Stimulated activated CD8-positive, alpha-beta memory T cell treated with anti-CD3 and anti-CD28 coated beads, Interleukin-12 subunit alpha, Interleukin-12 subunit beta, amount 100 ng/mL, for 1 hour (primary cell): ENCODE results near the gene MIB2.

Experiments used
- DNase-seq: peaks from one replicate; pipeline ENCODE4 v3.0.0-alpha.2; 2020; ENCODE audit warnings: low read depth

MIB2 gene

DNA sequence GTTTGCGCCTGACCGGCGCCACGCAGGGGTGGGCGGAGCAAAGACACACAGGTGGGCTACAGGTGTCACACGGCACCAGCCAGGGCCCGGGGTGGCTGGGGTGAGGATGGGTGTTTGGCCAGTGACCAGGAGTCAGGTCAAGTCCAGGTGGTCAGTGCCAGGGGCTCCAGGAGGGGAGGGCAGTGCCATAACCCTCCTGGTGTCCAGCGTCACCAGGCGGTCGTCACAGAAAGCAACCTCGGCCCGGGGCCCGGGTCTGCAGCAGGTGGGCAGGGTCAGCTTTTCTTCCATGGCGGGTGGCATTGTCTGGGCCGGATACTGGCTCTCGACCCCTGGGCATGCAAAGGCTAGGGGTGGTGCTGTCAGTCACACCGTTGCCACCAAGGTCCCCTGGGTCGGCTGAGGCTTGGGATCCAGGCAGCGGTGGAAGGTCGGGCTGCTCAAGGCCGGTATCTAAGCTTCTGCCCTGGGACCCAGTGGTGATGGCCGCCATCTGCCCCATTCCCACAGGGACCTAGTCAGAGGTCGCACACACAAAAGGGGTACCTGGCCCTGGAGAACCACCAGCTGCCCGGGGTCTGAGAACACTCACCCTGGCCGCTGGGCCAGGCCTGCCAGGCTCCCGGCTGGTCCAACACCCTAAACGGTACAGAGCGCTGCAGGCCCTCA lies 17.1 kb upstream of the MIB2 start:
- DNase-seq, result no peak

DNA sequence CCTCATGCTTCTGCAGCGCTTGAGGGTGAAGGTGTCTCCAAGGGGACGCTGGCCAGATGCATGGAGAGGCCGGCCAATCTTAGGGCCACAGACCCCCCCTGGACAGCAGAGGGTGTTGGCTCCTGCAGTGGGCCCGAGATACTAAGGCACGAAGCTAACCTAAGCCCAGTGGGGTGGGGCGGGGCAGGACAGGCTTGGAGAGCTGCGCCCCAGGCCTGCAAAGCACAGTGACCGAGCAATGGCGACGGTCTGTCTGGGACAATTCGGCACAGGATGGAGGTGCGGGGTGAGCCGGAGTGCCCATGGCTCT lies 16.6 kb upstream of the MIB2 start:
- no peak for DNase-seq

DNA sequence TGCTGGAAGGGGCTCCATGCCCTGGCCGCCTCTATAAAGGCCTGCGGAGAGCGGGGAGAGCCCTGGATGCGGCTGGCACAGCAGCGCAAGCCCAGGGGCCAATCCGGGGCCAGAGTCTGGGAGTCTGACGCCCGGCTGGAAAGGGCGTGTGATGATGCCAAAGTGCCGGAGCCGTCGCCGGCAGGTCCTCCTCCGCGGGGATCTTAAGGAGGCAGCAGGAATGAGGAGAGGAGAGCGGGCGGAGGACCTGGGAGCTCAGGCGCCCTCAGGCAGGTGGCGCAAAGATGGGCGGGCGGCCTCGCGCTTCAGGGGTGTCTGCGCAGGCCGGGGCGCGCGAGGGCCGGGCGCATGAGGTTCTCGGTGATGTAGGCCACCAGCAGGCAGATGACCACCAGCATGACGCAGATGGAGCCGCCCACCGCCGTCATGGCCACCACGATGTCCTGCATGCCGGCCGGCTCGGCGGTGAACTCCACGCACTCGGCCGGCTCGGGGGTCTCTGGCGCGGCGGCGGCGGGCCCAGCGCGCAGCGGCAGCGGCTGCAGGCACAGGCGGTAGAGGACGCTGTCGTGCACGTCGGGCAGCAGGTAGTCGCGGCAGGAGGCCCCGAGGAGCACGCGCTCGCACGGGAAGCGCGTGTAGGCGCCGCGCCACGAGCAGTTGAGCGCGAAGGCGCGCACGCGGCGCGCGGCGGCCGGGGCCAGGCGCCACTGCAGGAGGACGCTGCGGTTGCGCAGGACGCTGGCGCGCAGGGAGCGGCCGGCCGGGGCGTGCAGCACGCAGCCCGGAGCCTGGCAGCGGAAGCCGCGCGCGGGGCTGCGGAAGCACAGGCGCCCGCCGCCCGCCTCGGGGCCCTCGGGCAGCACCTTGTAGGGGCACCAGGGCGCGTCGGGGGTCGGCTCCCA lies 16.0 kb upstream of the MIB2 start:
- DNase-seq, result no peak

DNA sequence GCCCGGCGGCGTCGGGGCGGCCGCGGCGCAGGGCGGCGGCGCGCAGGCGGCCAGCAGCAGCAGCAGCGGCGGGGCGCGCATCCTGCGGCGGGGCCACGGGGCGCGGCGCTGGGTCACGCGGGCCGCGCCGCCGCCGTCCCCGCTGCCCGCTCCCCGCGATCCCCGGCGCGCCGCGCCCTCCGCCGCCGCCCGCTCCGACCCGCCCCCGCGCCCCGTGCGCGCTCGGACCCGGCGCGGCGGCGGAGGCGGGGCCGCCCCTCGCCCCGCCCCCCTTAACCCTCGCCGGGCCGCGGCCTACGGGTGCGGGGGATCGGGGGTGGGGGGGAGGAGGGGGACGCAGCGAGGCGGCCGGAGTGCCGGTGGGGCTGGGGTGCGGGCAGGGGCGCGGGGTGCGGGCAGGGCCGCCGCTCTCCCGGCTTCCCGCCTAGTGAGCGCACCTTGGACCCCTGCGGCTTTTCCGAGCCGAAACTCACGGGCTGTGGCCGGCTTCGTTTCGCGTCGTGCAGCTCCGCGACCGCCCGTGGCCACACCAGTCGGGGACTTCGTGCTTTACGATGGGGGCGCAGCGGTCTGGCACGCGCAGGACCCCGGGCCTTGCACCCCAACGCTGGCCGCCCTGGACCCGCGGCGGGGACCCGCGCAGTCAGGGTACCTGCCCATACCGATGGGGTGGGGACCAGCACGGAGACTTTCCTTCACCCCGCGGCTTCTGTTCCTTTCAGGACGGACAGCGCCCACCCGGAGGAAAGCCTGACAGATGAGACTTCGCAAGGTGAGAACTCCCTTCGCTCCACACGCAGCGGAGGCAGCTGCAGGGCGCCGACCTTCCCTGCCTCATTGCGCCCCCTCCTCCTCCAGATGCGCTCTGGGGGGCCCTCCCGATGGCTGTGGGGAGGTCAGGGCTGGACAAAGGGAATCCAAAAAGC lies 15.1 kb upstream of the MIB2 start, which contains the start of gene FNDC10:
Gene FNDC10 (minus strand): TSS at position 201 of the 926 bp plus-strand sequence. CDS start 120 bp downstream, at position 81.
- DNase-seq, result no peak

DNA sequence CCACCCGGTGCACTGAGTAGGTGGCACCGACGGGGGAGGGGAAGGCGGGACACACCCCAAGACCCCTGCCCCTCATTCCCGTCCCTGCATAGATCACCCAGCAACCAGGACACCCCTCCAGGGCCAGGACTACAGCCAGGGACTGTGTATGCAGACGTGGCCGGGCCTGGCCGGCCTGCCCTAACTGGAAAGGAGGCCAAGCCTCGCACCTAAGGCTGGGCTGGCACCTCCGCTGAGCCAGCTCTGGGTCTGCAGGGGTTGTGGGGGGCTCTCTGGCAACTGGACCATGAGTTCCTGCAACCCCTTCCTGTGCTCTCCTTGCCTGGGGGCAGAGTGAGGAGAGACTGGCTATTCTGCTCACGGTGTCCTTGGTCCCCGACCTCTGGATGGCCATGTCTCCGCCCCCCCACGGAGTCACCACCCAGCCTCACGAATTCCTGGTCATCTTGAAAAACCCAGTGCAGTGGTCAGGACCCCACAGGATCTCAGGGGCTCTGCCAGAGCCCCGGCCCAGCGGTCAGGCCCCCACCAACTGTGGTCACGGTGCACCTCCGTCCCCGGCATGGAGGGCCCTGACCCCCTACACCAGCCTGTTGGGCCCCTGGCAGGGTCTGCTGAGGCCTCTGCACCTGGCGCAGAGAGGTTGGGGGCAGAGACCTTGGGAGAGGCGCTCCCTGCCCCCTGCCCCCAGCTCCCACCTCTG lies 14.3 kb upstream of the MIB2 start:
- no peak for DNase-seq

DNA sequence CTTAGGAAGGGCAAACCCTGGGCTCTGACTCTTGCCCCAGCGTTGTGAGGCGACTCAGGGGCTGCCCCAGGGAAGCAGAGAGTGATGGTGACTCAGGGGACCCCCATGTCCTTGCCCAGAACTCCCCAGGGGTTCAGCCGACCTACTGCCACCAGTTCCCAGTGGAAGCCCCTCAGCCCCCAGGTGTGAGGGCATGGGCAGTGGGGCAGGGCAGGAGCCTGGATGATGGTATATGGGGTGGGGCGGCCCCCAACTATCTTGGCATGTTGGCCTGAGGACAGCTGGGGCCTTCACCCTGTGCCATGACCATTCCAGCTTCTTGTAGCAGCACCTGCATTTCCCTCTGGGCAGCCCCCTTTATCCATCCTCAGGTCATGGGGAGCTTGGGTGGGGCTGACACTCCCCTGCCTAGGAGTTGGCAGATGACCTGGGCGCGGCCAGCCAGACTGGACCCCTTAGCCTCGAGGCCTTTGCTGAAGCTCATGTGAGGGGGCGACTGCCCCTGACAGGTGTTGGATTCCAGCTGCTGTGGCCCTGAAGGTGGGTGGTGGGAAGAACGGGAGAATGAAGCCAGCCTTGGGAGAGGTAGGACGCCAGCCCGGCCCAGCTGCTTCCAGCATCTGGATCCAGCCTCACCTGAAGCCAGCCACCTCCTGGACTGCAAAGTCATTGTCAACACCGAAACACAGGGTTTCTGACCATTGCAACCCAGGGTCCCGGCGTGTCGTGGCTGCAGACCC lies 13.6 kb upstream of the MIB2 start:
- DNase-seq, result no peak

DNA sequence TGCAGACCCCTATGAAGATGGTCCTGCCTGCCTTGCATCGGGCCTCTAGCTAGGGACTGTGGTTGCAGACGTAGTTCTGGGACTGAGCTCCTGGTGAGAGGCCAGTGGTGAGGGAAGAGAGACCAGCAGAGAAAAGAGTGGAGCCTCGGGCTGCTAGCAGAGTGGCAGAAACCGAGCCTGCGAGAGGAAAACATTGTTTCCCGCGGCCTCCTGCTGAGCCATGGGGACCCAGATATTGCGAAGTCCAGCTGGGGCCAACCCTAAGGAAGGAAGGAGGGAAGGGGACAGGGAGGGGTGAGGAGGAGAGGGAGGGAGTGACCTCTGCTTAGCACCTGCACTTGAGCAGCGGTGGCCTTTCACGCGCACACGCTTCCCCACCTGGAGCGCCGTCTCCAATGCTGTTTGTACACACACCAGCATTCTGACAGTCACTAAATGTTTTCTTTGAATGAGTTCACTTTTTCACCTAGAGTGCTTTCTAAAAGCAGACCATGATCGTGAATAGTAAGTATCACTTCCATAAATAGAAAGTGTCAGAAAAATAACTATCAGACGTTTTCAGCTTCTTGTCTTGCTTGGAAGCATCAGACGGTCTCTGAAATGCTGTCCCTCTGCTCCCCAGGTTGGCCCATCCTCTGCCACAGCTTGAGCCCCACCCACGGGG lies 12.9 kb upstream of the MIB2 start:
- no peak for DNase-seq

DNA sequence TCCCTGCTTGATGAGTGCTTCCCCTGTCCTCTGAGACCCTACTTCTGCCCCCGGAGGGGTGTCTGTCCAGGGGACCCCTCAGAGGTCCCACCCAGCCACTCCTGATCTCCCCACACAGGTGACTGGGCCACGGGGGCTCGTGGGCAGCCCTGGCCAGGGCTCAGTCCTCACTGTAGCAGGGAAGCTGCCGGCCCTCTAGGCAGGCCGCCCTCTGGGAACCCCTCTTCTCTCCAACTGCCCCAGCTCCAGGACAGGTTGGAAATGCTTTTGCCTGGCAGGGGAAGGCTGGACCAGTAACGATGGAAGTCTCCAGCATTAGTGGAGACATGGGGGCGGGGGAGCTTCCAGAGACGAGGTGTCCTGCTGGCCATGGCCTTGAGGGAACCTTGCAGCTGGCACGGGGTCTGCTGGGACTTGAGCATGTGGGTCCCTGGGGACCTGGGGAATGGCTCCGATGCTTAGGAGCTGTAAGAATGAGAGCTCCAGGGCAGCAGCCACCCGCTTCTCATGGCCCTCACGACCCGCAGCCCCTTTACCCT lies 12.3 kb upstream of the MIB2 start:
- no peak for DNase-seq

DNA sequence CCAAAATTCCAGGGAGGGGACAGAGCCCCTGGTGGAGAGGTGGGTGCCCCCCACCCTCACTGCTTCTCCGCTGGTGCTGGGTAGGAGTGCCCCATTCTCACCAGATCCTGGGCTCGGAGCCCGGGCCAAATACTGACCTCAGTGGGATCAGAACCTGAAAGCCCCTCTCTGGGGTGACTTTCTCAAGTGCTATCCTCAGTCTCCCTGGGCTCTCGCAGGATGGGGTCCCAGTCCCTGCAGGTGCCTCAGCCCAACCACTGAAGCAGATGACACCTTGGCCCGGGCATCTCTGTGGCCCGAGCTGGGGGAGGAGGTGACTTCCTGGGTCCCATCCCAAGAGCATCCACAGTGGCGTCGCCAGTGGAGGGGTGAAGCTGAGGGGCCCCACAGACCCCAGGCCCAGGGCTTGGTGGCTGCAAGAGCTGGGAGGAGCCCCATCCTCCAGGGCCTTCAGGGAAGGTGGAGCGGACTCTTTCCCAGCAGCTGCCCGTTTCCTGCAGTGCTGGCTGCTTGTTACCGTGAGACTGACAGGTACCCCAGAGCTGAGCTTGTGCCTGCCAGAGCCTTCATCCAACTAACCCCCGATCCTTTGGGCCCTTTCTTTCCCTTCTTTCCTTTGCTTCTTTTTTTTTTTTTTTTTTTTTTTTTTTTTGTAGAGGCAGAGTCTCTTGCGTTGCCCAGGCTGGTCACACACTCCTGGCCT lies 11.5 kb upstream of the MIB2 start:
- DNase-seq, result no peak

DNA sequence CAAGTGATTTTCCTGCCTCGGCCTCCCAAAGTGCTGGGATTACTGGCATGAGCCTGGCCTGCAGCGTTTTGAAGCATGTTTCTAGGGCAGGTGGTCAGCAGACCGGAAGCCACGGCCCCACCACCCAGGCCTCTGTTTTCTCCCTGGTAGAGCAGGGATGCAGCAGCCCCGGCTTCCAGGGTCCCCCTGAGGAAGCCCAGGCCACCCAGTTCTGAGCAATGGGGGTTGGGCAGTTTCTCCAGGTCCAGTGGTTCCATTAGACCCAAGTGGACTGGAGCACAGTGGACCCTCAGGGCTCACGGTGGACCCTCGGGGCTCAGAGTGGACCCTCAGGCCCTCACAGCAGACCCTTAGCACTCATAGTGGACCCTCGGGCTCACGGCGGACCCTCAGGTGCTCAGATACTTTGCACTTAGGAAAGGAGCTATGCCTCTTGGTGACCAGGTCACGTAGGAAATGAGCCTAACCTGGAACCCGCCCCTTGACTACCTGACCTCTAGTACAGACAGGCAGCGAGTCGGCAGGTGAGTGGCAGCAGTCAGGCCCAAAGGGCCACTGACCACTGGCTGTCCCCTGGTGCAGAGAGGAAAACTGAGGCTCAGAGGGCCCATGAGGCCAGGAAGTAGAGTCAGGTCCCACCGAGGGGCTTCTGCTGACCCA lies 10.8 kb upstream of the MIB2 start:
- no peak for DNase-seq

DNA sequence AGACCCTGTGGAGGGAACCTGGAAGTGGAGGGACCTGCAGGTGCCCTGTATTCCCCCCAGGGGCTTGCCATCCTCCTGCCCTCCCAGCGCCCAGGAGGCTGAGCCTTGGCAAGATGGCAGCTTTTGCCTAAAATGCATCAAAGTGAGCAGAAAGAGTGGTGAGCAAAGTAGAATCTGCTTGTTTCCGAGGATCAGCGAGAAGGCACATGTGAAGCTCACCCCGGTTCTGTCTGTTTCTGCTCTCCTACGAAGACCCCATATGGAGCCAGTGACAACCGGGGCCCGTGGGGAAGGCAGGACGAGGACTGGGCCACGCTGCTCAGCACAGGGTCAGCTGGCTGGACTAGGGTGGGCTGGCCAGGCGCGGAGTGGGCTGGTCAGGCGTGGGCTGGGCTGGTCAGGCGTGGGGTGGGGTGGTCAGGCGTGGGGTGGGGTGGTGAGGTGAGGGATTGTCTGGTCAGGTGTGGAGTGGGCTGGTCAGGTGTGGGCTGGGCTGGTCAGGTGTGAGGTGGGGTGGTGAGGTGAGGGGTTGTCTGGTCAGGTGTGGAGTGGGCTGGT lies 10.2 kb upstream of the MIB2 start:
- no peak for DNase-seq

DNA sequence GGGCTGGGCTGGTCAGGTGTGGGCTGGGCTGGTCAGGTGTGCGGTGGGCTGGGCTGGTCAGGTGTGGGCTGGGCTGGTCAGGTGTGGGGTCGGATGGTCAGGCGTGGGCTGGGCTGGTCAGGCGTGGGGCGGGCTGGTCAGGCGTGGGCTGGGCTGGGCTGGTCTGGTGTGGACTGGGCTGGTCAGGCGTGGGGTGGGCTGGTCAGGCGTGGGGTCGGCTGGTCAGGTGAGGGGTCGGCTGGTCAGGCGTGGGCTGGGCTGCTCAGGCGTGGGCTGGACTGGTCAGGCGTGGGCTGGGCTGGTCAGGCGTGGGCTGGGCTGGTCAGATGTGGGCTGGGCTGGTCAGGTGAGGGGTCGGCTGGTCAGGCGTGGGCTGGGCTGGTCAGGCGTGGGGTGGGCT lies 9.6 kb upstream of the MIB2 start:
- DNase-seq, result no peak

DNA sequence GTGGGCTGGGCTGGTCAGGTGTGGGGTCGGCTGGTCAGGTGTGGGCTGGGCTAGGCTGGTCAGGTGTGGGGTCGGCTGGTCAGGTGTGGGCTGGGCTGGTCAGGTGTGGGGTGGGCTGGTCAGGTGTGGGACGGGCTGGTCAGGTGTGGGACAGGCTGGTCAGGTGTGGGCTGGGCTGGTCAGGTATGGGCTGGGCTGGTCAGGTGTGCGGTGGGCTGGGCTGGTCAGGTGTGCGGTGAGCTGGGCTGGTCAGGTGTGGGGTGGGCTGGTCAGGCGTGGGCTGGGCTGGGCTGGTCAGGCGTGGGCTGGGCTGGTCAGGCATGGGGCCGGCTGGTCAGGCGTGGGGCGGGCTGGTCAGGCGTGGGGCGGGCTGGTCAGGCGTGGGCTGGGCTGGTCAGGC lies 9.1 kb upstream of the MIB2 start:
- DNase-seq, result no peak

DNA sequence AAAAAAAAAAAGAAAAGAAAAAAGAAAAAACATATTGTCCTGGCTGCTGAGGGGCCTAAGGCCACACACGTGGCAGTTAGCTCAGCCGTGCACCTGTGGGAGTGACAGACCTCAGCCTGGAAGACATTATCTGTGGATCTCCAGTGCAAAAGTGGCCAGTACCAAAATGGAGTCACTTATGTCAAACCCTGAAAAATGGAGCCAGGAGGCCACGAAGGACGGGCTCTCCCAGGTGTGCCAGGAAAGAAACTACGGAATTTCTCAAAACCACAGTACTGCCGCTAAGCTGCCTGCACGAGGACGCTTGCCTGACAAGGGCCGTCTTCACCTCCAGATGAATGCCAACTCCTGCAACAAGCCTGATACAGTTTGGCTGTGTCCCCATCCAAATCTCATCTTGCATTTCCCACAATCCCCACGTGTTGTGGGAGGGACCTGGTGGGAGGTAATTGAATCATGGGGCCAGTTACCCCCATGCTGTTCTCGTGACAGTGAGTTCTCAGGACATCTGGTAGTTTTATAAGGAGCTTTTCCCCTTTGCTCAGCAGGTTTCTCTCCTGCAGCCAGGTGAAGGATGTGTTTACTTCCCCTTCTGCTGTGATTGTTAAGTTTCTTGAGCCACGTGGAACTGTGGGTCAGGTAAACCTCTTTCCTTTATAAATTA lies 5.3 kb upstream of the MIB2 start:
- no peak for DNase-seq

DNA sequence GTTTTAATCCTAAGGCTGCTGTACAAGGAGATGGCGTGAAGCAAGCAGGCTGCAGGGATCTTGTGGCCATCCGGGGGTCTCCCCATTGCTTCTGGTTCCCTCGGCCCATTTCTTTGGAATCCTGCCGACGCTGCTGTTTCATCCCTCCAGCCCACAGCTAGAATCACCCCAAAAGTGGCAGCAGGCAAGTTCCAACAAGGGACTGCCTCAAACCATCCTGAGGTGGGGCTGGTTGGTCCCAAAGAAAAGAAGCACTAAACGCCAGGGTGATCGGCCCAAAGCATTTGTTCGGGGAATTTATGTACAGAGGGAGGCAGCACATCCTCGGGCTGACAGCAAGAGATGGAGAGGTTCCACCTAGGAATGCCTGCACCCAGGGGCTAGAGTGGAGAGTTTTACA lies 4.5 kb upstream of the MIB2 start:
- no peak for DNase-seq

DNA sequence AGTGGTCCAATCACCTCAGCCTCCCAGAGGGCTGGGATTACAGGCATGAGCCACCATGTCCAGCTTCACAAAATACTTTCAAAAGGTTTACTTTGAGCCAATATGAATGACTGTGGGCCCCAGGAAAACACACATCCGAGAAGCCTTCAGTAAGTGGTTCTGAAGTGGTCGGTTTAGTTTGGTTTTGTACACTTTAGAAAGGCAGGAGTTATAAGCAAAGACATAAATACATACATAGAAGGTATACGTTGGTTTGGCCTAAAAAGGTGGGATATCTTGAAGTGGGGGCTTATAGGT lies 3.2 kb upstream of the MIB2 start:
- DNase-seq, result no peak

DNA sequence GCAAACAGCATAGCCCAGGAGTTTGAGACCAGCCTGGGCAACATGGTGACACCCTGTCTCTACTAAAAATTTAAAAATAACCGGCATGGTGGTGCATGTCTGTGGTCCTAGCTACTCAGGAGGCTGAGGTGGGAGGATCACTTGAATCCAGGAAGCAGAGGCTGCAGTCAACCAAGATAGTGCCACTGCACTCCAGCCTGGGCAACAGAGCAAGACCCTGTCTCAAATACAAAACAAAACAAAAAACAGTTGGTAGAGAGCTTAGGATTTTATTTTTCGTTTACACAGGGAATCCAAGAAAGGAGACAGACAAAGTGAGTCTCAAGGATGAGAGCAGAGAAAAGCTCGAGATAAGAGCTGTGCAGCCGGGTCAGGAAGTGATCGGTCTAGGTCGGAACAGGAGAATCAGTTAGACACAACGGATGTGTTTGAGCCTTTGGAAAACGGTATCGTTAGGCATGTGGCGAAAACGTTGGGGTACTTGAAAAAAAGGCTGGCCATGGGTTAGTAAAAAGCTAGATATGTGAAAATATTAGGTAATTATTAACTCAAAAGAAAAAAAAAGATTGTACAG lies 1.7 kb upstream of the MIB2 start:
- DNase-seq, result no peak
